CD4-positive, alpha-beta T cell (primary cell): Measurements from ENCODE around the gene HS3ST4. TPM values are rescaled to one million over a fixed set of nuclear protein-coding genes. Genes with fewer than 3 reads are reported as not detected.

ENCODE experiments used
- ATAC-seq: fragments of 200-7000 bp; cut with Tn5 transposase; one replicate; pipeline ENCODE4 v1.10.0; 2022; ENCODE audit warnings: mild to moderate bottlenecking; ENCODE audit not compliant: poor library complexity
- CTCF ChIA-PET: fragments of 350-600 bp; sonication (Branson Sonifier 250); formaldehyde crosslinking; loops from one replicate; lab custom pipeline; 2021; ENCODE audit warnings: antibody characterized with exemption, inconsistent platforms; lab: Charles Lee
- POLR2A ChIA-PET: fragments of 350-600 bp; sonication (Branson Sonifier 250); formaldehyde crosslinking; loops from one replicate; lab custom pipeline; 2021; ENCODE audit warnings: antibody characterized with exemption, inconsistent platforms; lab: Charles Lee
- DNase-seq, 14 experiments: peaks; one replicate each; pipeline ENCODE4 v3.0.0-alpha.2; 2013 to 2020; ENCODE audit warnings: mixed read lengths in 2 of 14
- H3K27ac ChIP-seq, 2 donors: one replicate each; pipeline versions ENCODE4 v1.5.1 to v1.7.0; 2013; ENCODE audit warnings: low read length in 2 of 2, low read depth in 1 of 2, mild to moderate bottlenecking in 1 of 2
- H3K27me3 ChIP-seq, 2 experiments: 1 replicate in 1 of 2; 2 replicates in 1 of 2; pipeline versions ENCODE4 v1.6.1 to v1.7.0; 2013; ENCODE audit warnings: low read length in 2 of 2, control low read depth in 1 of 2, mild to moderate bottlenecking in 1 of 2, moderate library complexity in 1 of 2; ENCODE audit not compliant: insufficient read depth in 2 of 2, control insufficient read depth in 1 of 2
- H3K36me3 ChIP-seq: one replicate; pipeline ENCODE4 v1.6.1; 2013; ENCODE audit warnings: low read length, control low read depth; ENCODE audit not compliant: insufficient read depth
- H3K4me1 ChIP-seq: one replicate; pipeline ENCODE4 v1.6.1; 2013; ENCODE audit warnings: low read length, control low read depth; ENCODE audit not compliant: insufficient read depth
- H3K4me3 ChIP-seq: one replicate; pipeline ENCODE4 v1.5.1; 2013; ENCODE audit warnings: mild to moderate bottlenecking, low read length, moderate library complexity
- H3K9me3 ChIP-seq, 2 experiments: 1 replicate in 1 of 2; 2 replicates in 1 of 2; pipeline versions ENCODE4 v1.6.1 to v1.7.0; 2013; ENCODE audit warnings: low read length in 2 of 2, mild to moderate bottlenecking in 2 of 2, control low read depth in 1 of 2, moderate library complexity in 1 of 2; ENCODE audit not compliant: control insufficient read depth in 1 of 2, insufficient read depth in 1 of 2
- H3K27ac Mint-ChIP-seq: one replicate; pipeline ENCODE4 v1.8.0; 2020; ENCODE audit warnings: mixed read lengths
- H3K27me3 Mint-ChIP-seq: one replicate; pipeline ENCODE4 v1.8.0; 2021; ENCODE audit warnings: mixed read lengths
- H3K36me3 Mint-ChIP-seq: one replicate; pipeline ENCODE4 v1.8.0; 2021; ENCODE audit warnings: low read depth, mixed read lengths
- H3K4me1 Mint-ChIP-seq: one replicate; pipeline ENCODE4 v1.8.0; 2021; ENCODE audit warnings: low read depth, mixed read lengths
- H3K4me3 Mint-ChIP-seq: one replicate; pipeline ENCODE4 v1.8.0; 2020; ENCODE audit warnings: mild to moderate bottlenecking, mixed read lengths
- H3K9me3 Mint-ChIP-seq: one replicate; pipeline ENCODE4 v1.8.0; 2020; ENCODE audit warnings: mixed read lengths
- CTCF ChIP-seq: fragments of 200-600 bp; IDR thresholded peaks from one replicate; pipeline ENCODE4 v1.8.0; 2022; ENCODE audit warnings: antibody characterized with exemption, mild to moderate bottlenecking
- intact Hi-C, 2 experiments: fragments of 100-400 bp; cut with DNase I in 1 of 2; cut with micrococcal nuclease in 1 of 2; formaldehyde crosslinking; loops; one replicate each; pipeline versions ENCODE4 v1.15.1 to v1.9.0; 2023 to 2025; cut with DNase I, micrococcal nuclease
- total RNA-seq, 174 experiments: library from RNA in 2 of 174; stranded (reverse) in 2 of 174; gene quantifications; one replicate each; pipeline ENCODE4 v1.2.3 and lab custom pipeline; 2021 to 2026

The HS3ST4 gene
- total RNA-seq, 2 experiments from 2014 or later: not detected

- no peak overlapping the region for H3K4me3 Mint-ChIP-seq
- H3K27me3 Mint-ChIP-seq: peaks cover 11% of the 10 kb centered on the region
- H3K27me3 ChIP-seq: peaks cover 0 to 1% of the 10 kb centered on the region in 2 experiments
- no peaks in the 10 kb centered on the region for H3K36me3 Mint-ChIP-seq
- no peak overlapping the region for H3K27ac ChIP-seq
- TF ChIP-seq CTCF: no peak
- no peaks in the 10 kb centered on the region for H3K4me1 ChIP-seq
- peaks cover 4% of the 10 kb centered on the region for H3K9me3 Mint-ChIP-seq
- no peak overlapping the region for H3K4me3 ChIP-seq
- ChIA-PET CTCF (no interaction called here), POLR2A (no interaction called here)
- DNase-seq (no peak), ATAC-seq (no peak)
- no peaks in the 10 kb centered on the region for H3K4me1 Mint-ChIP-seq
- H3K36me3 ChIP-seq: no peaks in the 10 kb centered on the region
- no peak overlapping the region for H3K27ac Mint-ChIP-seq
- no peaks in the 10 kb centered on the region for H3K9me3 ChIP-seq
- intact Hi-C loops: no loop called here
Observed at GRCh38 chr16:26108836-26109505, 417.2 kb downstream of the HS3ST4 start.

- ChIA-PET CTCF (interaction anchor here (0.6 kb wide), 1 partner anchor 534 kb away, joined by 3 read pairs; no protein-coding TSS in a partner anchor), POLR2A (no interaction called here)
- H3K9me3 ChIP-seq: no peaks in the 10 kb centered on the region
- DNase-seq: no peak
- Mint-ChIP-seq H3K4me3 (no peak overlapping the region), H3K36me3 (no peaks in the 10 kb centered on the region), H3K9me3 (no peaks in the 10 kb centered on the region), H3K27me3 (peaks cover 13% of the 10 kb centered on the region), H3K27ac (no peak overlapping the region), H3K4me1 (no peaks in the 10 kb centered on the region)
- ATAC-seq: no peak
- intact Hi-C loops: no loop called here
- no peaks in the 10 kb centered on the region for H3K36me3 ChIP-seq
- no peak overlapping the region for H3K27ac ChIP-seq
- no peaks in the 10 kb centered on the region for H3K4me1 ChIP-seq
- no peak overlapping the region for H3K4me3 ChIP-seq
- no peak for TF ChIP-seq CTCF
- H3K27me3 ChIP-seq: peaks cover 0 to 6% of the 10 kb centered on the region in 2 experiments
Observed at GRCh38 chr16:26111900-26112299, 420.1 kb downstream of the HS3ST4 start.

- Histone ChIP-seq H3K36me3 (no peaks in the 10 kb centered on the region), H3K4me3 (no peak overlapping the region), H3K27ac (no peak overlapping the region), H3K27me3 (peaks cover 0 to 6% of the 10 kb centered on the region in 2 experiments), H3K9me3 (no peaks in the 10 kb centered on the region), H3K4me1 (no peaks in the 10 kb centered on the region)
- no peaks in the 10 kb centered on the region for H3K9me3 Mint-ChIP-seq
- H3K27ac Mint-ChIP-seq: no peak overlapping the region
- peaks cover 19% of the 10 kb centered on the region for H3K27me3 Mint-ChIP-seq
- no peak for ATAC-seq
- no peak overlapping the region for H3K4me3 Mint-ChIP-seq
- no peak for DNase-seq
- intact Hi-C loops: no loop called here
- H3K36me3 Mint-ChIP-seq: no peaks in the 10 kb centered on the region
- CTCF ChIA-PET: no interaction called here
- H3K4me1 Mint-ChIP-seq: no peaks in the 10 kb centered on the region
- no peak for TF ChIP-seq CTCF
- POLR2A ChIA-PET: no interaction called here
Observed at GRCh38 chr16:26118575-26118974, 426.8 kb downstream of the HS3ST4 start.
